ENCODE data around the gene KCNIP3.

GRCh38 chr2:95354469-95354901 is 57.3 kb downstream of the KCNIP3 start:
- TF ChIP-seq CTCF (IDR thresholded peaks at IDR 0.05; ENCODE audit: low read depth, low read length) (no peak), EZH2phosphoT487 (IDR thresholded peaks at IDR 0.05; ENCODE audit: low read depth) (no peak)
